Breast epithelium (tissue), 4 donors: ENCODE data around the gene PHF19. TPM values are rescaled to one million over a fixed set of nuclear protein-coding genes. Genes with fewer than 3 reads are reported as not detected.

Experiments used
- DNase-seq, 2 donors: peaks; one replicate each; pipeline ENCODE4 v3.0.0-alpha.2; 2019; ENCODE audit warnings: low spot score in 2 of 2
- H3K27ac ChIP-seq, 2 donors: fragments of 200-600 bp; sonication (generic) in 1 of 2; one replicate each; pipeline ENCODE4 v1.5.1; 2016 to 2019; ENCODE audit warnings: mild to moderate bottlenecking in 1 of 2
- H3K27me3 ChIP-seq, 2 donors: fragments of 200-600 bp; sonication (generic) in 1 of 2; one replicate each; pipeline versions ENCODE4 v1.5.1 to v1.6.0; 2017 to 2019; ENCODE audit warnings: control low read depth in 1 of 2, mild to moderate bottlenecking in 1 of 2
- H3K36me3 ChIP-seq: fragments of 200-600 bp; one replicate; pipeline ENCODE4 v1.5.1; 2019
- H3K4me1 ChIP-seq, 2 donors: fragments of 200-600 bp; sonication (generic); one replicate each; pipeline ENCODE4 v1.5.1; 2016 to 2019; ENCODE audit warnings: control low read depth in 1 of 2
- H3K4me3 ChIP-seq, 3 donors: fragments of 200-600 bp; sonication (generic); 1 replicate in 2 of 3; 2 replicates in 1 of 3; pipeline ENCODE4 v1.5.1; 2016 to 2019; ENCODE audit warnings: mild to moderate bottlenecking in 3 of 3, moderate library complexity in 2 of 3
- H3K9me3 ChIP-seq, 2 donors: fragments of 200-600 bp; sonication (generic) in 1 of 2; one replicate each; pipeline ENCODE4 v1.5.1; 2016 to 2019; ENCODE audit warnings: control low read depth in 1 of 2
- CTCF ChIP-seq, 3 donors: fragments of 450-650 bp; IDR thresholded peaks; one replicate each; pipeline ENCODE4 v1.5.1; 2016 to 2017; ENCODE audit warnings: antibody characterized with exemption in 3 of 3, mild to moderate bottlenecking in 3 of 3, moderate library complexity in 3 of 3
- POLR2A ChIP-seq: fragments of 450-650 bp; IDR thresholded peaks from one replicate; pipeline ENCODE4 v1.6.1; 2016; ENCODE audit warnings: antibody characterized with exemption, mild to moderate bottlenecking, moderate library complexity
- POLR2AphosphoS5 ChIP-seq, 3 donors: sonication (generic); formaldehyde crosslinking; IDR thresholded peaks; one replicate each; pipeline ENCODE4 v1.6.1; 2017; ENCODE audit warnings: antibody characterized with exemption in 3 of 3
- intact Hi-C: fragments of 100-400 bp; cut with DNase I; formaldehyde crosslinking; loops from one replicate; pipeline ENCODE4 v1.15.1; 2023; ENCODE audit warnings: low total_unique reads
- total RNA-seq, 3 donors: library from RNA; depleted of rRNA; stranded (reverse); fragments of >200 nt; gene quantifications; one replicate each; pipeline ENCODE4 v1.1.0, GENCODE V29; 2016

The PHF19 gene
- total RNA-seq, 3 donors from 2014 or later: 16.5 to 33.1 (median 19.0) TPM

DNA sequence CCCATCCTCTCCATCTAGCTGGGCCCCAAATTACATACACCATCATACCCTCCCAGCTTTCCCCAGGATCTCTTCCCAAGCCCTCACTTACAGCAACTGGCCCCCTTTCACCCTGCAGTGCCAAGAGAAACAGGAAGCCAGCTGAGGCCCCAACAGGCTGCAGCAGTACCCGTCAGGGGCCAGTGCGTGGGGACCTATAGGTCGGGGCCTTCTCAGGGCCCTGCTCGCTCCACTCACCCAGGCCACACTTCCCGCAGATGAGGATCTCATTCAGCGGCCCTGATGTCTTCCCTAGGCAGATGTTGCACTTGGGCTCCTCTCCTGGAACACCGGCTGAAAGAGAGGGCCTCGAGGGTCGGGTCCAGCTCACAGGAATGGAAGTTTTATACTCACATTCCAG lies 6.8 kb downstream of the PHF19 start:
- TF ChIP-seq POLR2A: no peak
- H3K27ac ChIP-seq: peak overlapping the region in 1 of 2 donors; percentile 88
- H3K27me3 ChIP-seq: no peaks in the 10 kb centered on the region
- intact Hi-C loops: no loop called here
- no peak overlapping the region for H3K4me3 ChIP-seq
- no peaks in the 10 kb centered on the region for H3K4me1 ChIP-seq
- no peaks in the 10 kb centered on the region for H3K36me3 ChIP-seq
- DNase-seq: no peak
- H3K9me3 ChIP-seq: no peaks in the 10 kb centered on the region

DNA sequence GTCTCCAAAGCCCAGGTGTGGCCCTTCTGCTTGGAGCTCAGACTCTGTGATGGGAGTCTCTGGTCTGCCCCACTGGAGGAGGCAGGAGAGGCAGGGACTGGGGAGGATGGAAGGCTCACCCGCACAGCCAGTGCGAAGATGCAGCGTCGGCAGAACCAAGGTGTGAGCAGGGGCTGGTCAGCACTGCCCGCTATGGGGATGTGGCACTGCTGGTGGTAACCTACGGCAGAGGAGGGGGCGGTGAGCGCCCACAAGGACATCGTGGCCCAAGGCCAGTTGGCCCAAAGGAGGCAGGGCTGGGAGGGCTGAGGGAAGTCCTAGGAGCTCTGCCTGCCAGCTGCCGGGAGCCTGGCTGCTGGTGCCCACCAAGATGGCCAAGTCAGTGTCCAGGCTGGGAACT lies 7.3 kb downstream of the PHF19 start:
- intact Hi-C loops: loop anchor here (2.0 kb wide), 1 partner anchor 59 kb away; no protein-coding TSS in a partner anchor
- H3K9me3 ChIP-seq: no peaks in the 10 kb centered on the region
- no peaks in the 10 kb centered on the region for H3K27me3 ChIP-seq
- TF ChIP-seq CTCF (IDR thresholded peaks at IDR 0.05) (no peak), POLR2A (no peak), POLR2AphosphoS5 (IDR thresholded peaks at IDR 0.05) (no peak)
- no peak for DNase-seq
- H3K36me3 ChIP-seq: no peaks in the 10 kb centered on the region
- no peaks in the 10 kb centered on the region for H3K4me1 ChIP-seq
- H3K27ac ChIP-seq: peak overlapping the region; percentile 88 to 93
- peak overlapping the region in 2 of 3 donors; percentile 66 to 83 for H3K4me3 ChIP-seq

DNA sequence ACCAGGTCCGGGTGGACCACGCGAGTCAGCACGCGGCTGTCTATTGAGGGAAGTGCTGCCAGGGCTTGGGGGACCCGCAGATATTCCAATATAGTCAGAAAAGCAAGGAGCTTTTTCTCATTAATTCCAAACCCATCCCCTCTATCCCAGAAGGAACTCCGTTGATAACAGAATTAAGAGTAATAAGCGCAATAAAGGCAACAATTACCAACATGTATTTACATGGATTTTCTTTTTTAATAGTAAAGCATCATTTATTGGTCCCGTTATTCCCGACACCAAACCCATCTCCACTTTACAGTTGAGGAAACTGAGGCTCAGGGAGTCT lies 7.7 kb downstream of the PHF19 start:
- no peak for DNase-seq
- Histone ChIP-seq H3K27ac (peak overlapping the region; percentile 88 to 93), H3K4me3 (peak overlapping the region; percentile 50 to 83 (median 66)), H3K27me3 (no peaks in the 10 kb centered on the region), H3K9me3 (no peaks in the 10 kb centered on the region), H3K4me1 (no peaks in the 10 kb centered on the region), H3K36me3 (no peaks in the 10 kb centered on the region)
- no peak for TF ChIP-seq CTCF (IDR thresholded peaks at IDR 0.05)
- TF ChIP-seq POLR2AphosphoS5 (IDR thresholded peaks at IDR 0.05): no peak
- no peak for TF ChIP-seq POLR2A
- intact Hi-C loops: loop anchor here (2.0 kb wide), 1 partner anchor 59 kb away; no protein-coding TSS in a partner anchor

- peak; percentile 96 to 97 for DNase-seq
- peak overlapping the region; percentile 88 to 93 for H3K27ac ChIP-seq
- H3K27me3 ChIP-seq: no peaks in the 10 kb centered on the region
- TF ChIP-seq POLR2AphosphoS5 (IDR thresholded peaks at IDR 0.05) (peak; percentile 75 to 87 (median 81)), POLR2A (no peak), CTCF (IDR thresholded peaks at IDR 0.05) (peak; percentile 24 to 44 (median 31))
- intact Hi-C loops: loop anchor here (2.0 kb wide), 1 partner anchor 60 kb away; no protein-coding TSS in a partner anchor
- H3K4me3 ChIP-seq: peak overlapping the region; percentile 50 to 83 (median 66)
- no peaks in the 10 kb centered on the region for H3K9me3 ChIP-seq
- no peaks in the 10 kb centered on the region for H3K4me1 ChIP-seq
- H3K36me3 ChIP-seq: no peaks in the 10 kb centered on the region
These were observed 8.2 kb downstream of the PHF19 start for GRCh38 chr9:120868676-120869359.

DNA sequence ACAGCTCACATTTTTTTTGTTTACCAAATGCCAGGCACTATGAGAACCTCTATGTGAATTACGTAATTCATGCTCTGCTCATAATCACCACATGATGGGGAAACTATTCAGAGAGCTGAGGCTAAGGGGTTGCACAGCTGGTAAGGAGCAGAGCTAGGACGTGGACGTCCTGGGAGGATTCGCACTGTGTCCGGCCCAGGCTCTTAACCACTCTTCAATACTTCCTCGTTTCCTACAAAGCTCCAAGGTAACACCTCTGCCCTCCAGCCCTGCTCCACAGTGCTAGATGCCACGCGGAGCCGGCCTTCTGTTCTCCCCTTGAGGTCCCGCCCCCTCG lies 8.7 kb downstream of the PHF19 start:
- TF ChIP-seq POLR2AphosphoS5 (IDR thresholded peaks at IDR 0.05) (peak; percentile 28 to 53 (median 49)), CTCF (IDR thresholded peaks at IDR 0.05) (peak in 1 of 3 donors; percentile 16), POLR2A (no peak)
- H3K4me3 ChIP-seq: peak overlapping the region; percentile 50 to 83 (median 66)
- peak overlapping the region; percentile 88 to 93 for H3K27ac ChIP-seq
- intact Hi-C loops: loop anchor here (2.0 kb wide), 1 partner anchor 60 kb away; no protein-coding TSS in a partner anchor
- no peaks in the 10 kb centered on the region for H3K36me3 ChIP-seq
- no peaks in the 10 kb centered on the region for H3K9me3 ChIP-seq
- H3K4me1 ChIP-seq: no peaks in the 10 kb centered on the region
- DNase-seq: no peak
- H3K27me3 ChIP-seq: no peaks in the 10 kb centered on the region
